Liver (tissue), 9 donors: ENCODE measurements around the gene CPEB1. TPM values are rescaled to one million over a fixed set of nuclear protein-coding genes. Genes with fewer than 3 reads are reported as not detected.

Experiments
- DNase-seq: peaks from one replicate; pipeline ENCODE4 v3.0.0-alpha.2; 2017; ENCODE audit warnings: low spot score
- H3K27ac ChIP-seq, 2 donors: one replicate each; pipeline ENCODE4 v1.7.0; 2013; ENCODE audit warnings: inconsistent platforms in 2 of 2, low read length in 2 of 2, control low read depth in 1 of 2, low read depth in 1 of 2, mild to moderate bottlenecking in 1 of 2
- H3K27me3 ChIP-seq, 4 donors: one replicate each; pipeline versions ENCODE4 v1.6.1 to v1.7.0; 2013; ENCODE audit warnings: low read length in 3 of 4, inconsistent platforms in 1 of 4, mild to moderate bottlenecking in 1 of 4, moderate library complexity in 1 of 4; ENCODE audit not compliant: control insufficient read depth in 4 of 4, insufficient read depth in 4 of 4
- H3K36me3 ChIP-seq, 4 donors: one replicate each; pipeline versions ENCODE4 v1.6.1 to v1.7.0; 2013; ENCODE audit warnings: low read length in 3 of 4, mild to moderate bottlenecking in 3 of 4, low read depth in 1 of 4, moderate library complexity in 1 of 4; ENCODE audit not compliant: control insufficient read depth in 4 of 4, insufficient read depth in 3 of 4
- H3K4me1 ChIP-seq, 4 donors: one replicate each; pipeline versions ENCODE4 v1.6.1 to v1.7.0; 2013; ENCODE audit warnings: low read length in 3 of 4, mild to moderate bottlenecking in 3 of 4, moderate library complexity in 1 of 4; ENCODE audit not compliant: control insufficient read depth in 4 of 4, insufficient read depth in 4 of 4
- H3K4me3 ChIP-seq, 3 donors: one replicate each; pipeline versions ENCODE4 v1.6.1 to v1.7.0; 2013; ENCODE audit warnings: low read length in 3 of 3, control low read depth in 1 of 3, low read depth in 1 of 3, mild to moderate bottlenecking in 1 of 3
- H3K9ac ChIP-seq, 2 donors: one replicate each; pipeline ENCODE4 v1.7.0; 2013; ENCODE audit warnings: low read length in 2 of 2, mild to moderate bottlenecking in 2 of 2, moderate library complexity in 2 of 2, control low read depth in 1 of 2, low read depth in 1 of 2
- H3K9me3 ChIP-seq, 4 donors: one replicate each; pipeline versions ENCODE4 v1.6.1 to v1.7.0; 2013; ENCODE audit warnings: low read length in 3 of 4; ENCODE audit not compliant: control insufficient read depth in 4 of 4
- EGR1 ChIP-seq, 2 donors: IDR thresholded peaks; 2 replicates each; pipeline ENCODE4 v1.6.1; 2016 to 2018; ENCODE audit warnings: antibody characterized with exemption in 2 of 2, low read depth in 2 of 2
- FOXA1 ChIP-seq: IDR thresholded peaks from 2 replicates; pipeline ENCODE4 v1.6.1; 2016; ENCODE audit warnings: antibody characterized with exemption
- FOXA2 ChIP-seq: IDR thresholded peaks from 2 replicates; pipeline ENCODE4 v1.6.1; 2016; ENCODE audit warnings: antibody characterized with exemption
- HNF4A ChIP-seq, 2 donors: conservative IDR thresholded peaks; 2 replicates each; pipeline ENCODE4 v1.6.1; 2016; ENCODE audit warnings: antibody characterized with exemption in 2 of 2, mild to moderate bottlenecking in 2 of 2
- HNF4G ChIP-seq: IDR thresholded peaks from 2 replicates; pipeline ENCODE4 v1.6.1; 2016; ENCODE audit warnings: antibody characterized with exemption
- JUND ChIP-seq, 2 donors: IDR thresholded peaks; 2 replicates each; pipeline ENCODE4 v1.6.1; 2016; ENCODE audit warnings: antibody characterized with exemption in 2 of 2
- MAX ChIP-seq: IDR thresholded peaks from 2 replicates; pipeline ENCODE4 v1.6.1; 2016; ENCODE audit warnings: antibody characterized with exemption
- NR2F2 ChIP-seq: IDR thresholded peaks from 2 replicates; pipeline ENCODE4 v1.6.1; 2016; ENCODE audit warnings: antibody characterized with exemption
- RAD21 ChIP-seq, 2 donors: IDR thresholded peaks; 2 replicates each; pipeline ENCODE4 v1.6.1; 2016; ENCODE audit warnings: antibody characterized with exemption in 2 of 2, mild to moderate bottlenecking in 2 of 2
- REST ChIP-seq: IDR thresholded peaks from 2 replicates; pipeline ENCODE4 v1.6.1; 2016; ENCODE audit warnings: antibody characterized with exemption, mild to moderate bottlenecking
- RXRA ChIP-seq, 2 donors: IDR thresholded peaks; 2 replicates each; pipeline ENCODE4 v1.6.1; 2017 to 2018; ENCODE audit warnings: antibody characterized with exemption in 2 of 2, mild to moderate bottlenecking in 1 of 2
- SP1 ChIP-seq: IDR thresholded peaks from 2 replicates; pipeline ENCODE4 v1.6.1; 2018; ENCODE audit warnings: antibody characterized with exemption, mild to moderate bottlenecking
- TAF1 ChIP-seq: conservative IDR thresholded peaks from 2 replicates; pipeline ENCODE4 v1.6.1; 2016; ENCODE audit warnings: antibody characterized with exemption, mild to moderate bottlenecking
- YY1 ChIP-seq: IDR thresholded peaks from 2 replicates; pipeline ENCODE4 v1.6.1; 2016; ENCODE audit warnings: antibody characterized with exemption, mild to moderate bottlenecking
- WGBS: extraction: QIAGEN DNeasy Blood & Tissue Kit; methylation state at CpG from one replicate; pipeline ENCODE4 v1.1.7; 2013; 5-methylcytosine and 5-hydroxymethylcytosine counted together
- polyA plus RNA-seq, 2 donors: library from polyadenylated mRNA; stranded (reverse) in 1 of 2; unstranded in 1 of 2; fragments of 200-250 nt in 1 of 2; fragments of >200 nt in 1 of 2; fragmentation: Nextera tagmentation in 1 of 2; extraction: Ambion mirVana in 1 of 2; gene quantifications; one replicate each; pipeline versions ENCODE4 v1.2.1 to v1.2.3, GENCODE V29; 2013 to 2015
- total RNA-seq, 2 donors: library from RNA; depleted of rRNA; stranded (reverse); fragments of >200 nt; gene quantifications; one replicate each; pipeline ENCODE4 v1.2.3, GENCODE V29; 2014
- TF ChIP-seq, protein P1 (sequence below): IDR thresholded peaks from 2 replicates; pipeline ENCODE4 v1.6.1; 2016; ENCODE audit warnings: antibody characterized with exemption
- donor health status: healthy.
- donor health status: healthy.
- donor health status: healthy.
- donor health status: healthy.
- donor health status: healthy.

The CPEB1 gene
- total and polyA plus RNA-seq, 4 donors, result under 0.01 to 0.14 (median 0.05) TPM; not detected in 1

- DNase-seq, result no peak
- Histone ChIP-seq H3K9ac (no peak overlapping the region), H3K27me3 (no peaks in the 10 kb centered on the region), H3K27ac (no peak overlapping the region), H3K4me1 (peaks cover 0 to 6% (median 4%) of the 10 kb centered on the region in 4 donors), H3K36me3 (no peaks in the 10 kb centered on the region), H3K9me3 (no peaks in the 10 kb centered on the region), H3K4me3 (no peak overlapping the region)
- no peak for TF ChIP-seq FOXA2
- no peak for TF ChIP-seq TAF1
- TF ChIP-seq HNF4G, result no peak
- TF ChIP-seq FOXA1, result no peak
- no peak for TF ChIP-seq NR2F2
- no peak for TF ChIP-seq YY1
- WGBS, result 70% methylated on average over 6 of the region's 6 CpGs
Measured at GRCh38 chr15:82545478-82545877, 101.7 kb downstream of the CPEB1 start.

GRCh38 chr15:82545002-82545401, 102.2 kb downstream of the CPEB1 start:
- H3K36me3 ChIP-seq, result no peaks in the 10 kb centered on the region
- no peak overlapping the region for H3K27ac ChIP-seq
- no peaks in the 10 kb centered on the region for H3K27me3 ChIP-seq
- DNase-seq, result no peak
- H3K9me3 ChIP-seq, result no peaks in the 10 kb centered on the region
- no peak overlapping the region for H3K9ac ChIP-seq
- TF ChIP-seq SP1 (no peak), NR2F2 (no peak), REST (no peak), FOXA2 (no peak), JUND (IDR thresholded peaks at IDR 0.05) (no peak), MAX (no peak), YY1 (no peak), EGR1 (IDR thresholded peaks at IDR 0.05; ENCODE audit: low read depth in 2 of 2) (no peak), RAD21 (IDR thresholded peaks at IDR 0.05) (no peak), HNF4G (no peak)
- TF ChIP-seq, protein P1, sequence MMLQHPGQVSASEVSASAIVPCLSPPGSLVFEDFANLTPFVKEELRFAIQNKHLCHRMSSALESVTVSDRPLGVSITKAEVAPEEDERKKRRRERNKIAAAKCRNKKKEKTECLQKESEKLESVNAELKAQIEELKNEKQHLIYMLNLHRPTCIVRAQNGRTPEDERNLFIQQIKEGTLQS, result no peak
- H3K4me1 ChIP-seq, result peaks cover 0 to 6% (median 4%) of the 10 kb centered on the region in 4 donors
- 44% methylated on average over 3 of the region's 3 CpGs for WGBS
- no peak overlapping the region for H3K4me3 ChIP-seq

GRCh38 chr15:82544431-82544830, 102.7 kb downstream of the CPEB1 start:
- no peak for DNase-seq
- no peak overlapping the region for H3K4me3 ChIP-seq
- H3K4me1 ChIP-seq, result peaks cover 0 to 6% (median 4%) of the 10 kb centered on the region in 4 donors
- no peak for TF ChIP-seq HNF4A (conservative IDR thresholded peaks at IDR 0.05)
- no peak for TF ChIP-seq SP1
- no peak for TF ChIP-seq FOXA1
- TF ChIP-seq FOXA2, result no peak
- no peak for TF ChIP-seq EGR1 (IDR thresholded peaks at IDR 0.05; ENCODE audit: low read depth in 2 of 2)
- no peak for TF ChIP-seq REST
- no peak for TF ChIP-seq YY1
- no peak for TF ChIP-seq RXRA (IDR thresholded peaks at IDR 0.05)
- no peak for TF ChIP-seq JUND (IDR thresholded peaks at IDR 0.05)
- no peaks in the 10 kb centered on the region for H3K9me3 ChIP-seq
- WGBS, result 82% methylated on average over 9 of the region's 9 CpGs
- no peaks in the 10 kb centered on the region for H3K36me3 ChIP-seq
- no peak overlapping the region for H3K9ac ChIP-seq
- H3K27ac ChIP-seq, result no peak overlapping the region
- no peaks in the 10 kb centered on the region for H3K27me3 ChIP-seq
